Liver (tissue), 3 donors: ENCODE results near the gene ARPC5L.

Experiments used
- ATF3 ChIP-seq: IDR thresholded peaks from 2 replicates; pipeline ENCODE4 v1.6.1; 2016; ENCODE audit warnings: antibody characterized with exemption
- CTCF ChIP-seq: fragments of 150-350 bp; IDR thresholded peaks from 2 replicates; pipeline ENCODE4 v1.5.1; 2017; ENCODE audit warnings: improper control_type of control experiment, low read depth, low read length; ENCODE audit not compliant: missing input control
- RAD21 ChIP-seq, 2 donors: IDR thresholded peaks; 2 replicates each; pipeline ENCODE4 v1.6.1; 2016; ENCODE audit warnings: antibody characterized with exemption in 2 of 2, mild to moderate bottlenecking in 2 of 2
- REST ChIP-seq: IDR thresholded peaks from 2 replicates; pipeline ENCODE4 v1.6.1; 2016; ENCODE audit warnings: antibody characterized with exemption, mild to moderate bottlenecking
- RXRA ChIP-seq, 2 donors: IDR thresholded peaks; 2 replicates each; pipeline ENCODE4 v1.6.1; 2017 to 2018; ENCODE audit warnings: antibody characterized with exemption in 2 of 2, mild to moderate bottlenecking in 1 of 2
- TAF1 ChIP-seq: conservative IDR thresholded peaks from 2 replicates; pipeline ENCODE4 v1.6.1; 2016; ENCODE audit warnings: antibody characterized with exemption, mild to moderate bottlenecking
- YY1 ChIP-seq: IDR thresholded peaks from 2 replicates; pipeline ENCODE4 v1.6.1; 2016; ENCODE audit warnings: antibody characterized with exemption, mild to moderate bottlenecking
- donor health status: healthy.
- donor health status: healthy.

GRCh38 chr9:124812441-124812876 is 49.5 kb upstream of the ARPC5L start:
- TF ChIP-seq CTCF (no peak), RAD21 (IDR thresholded peaks at IDR 0.05) (no peak), TAF1 (no peak), ATF3 (no peak), REST (no peak), RXRA (IDR thresholded peaks at IDR 0.05) (no peak), YY1 (no peak)
